Heart right ventricle (tissue), 16 donors: ENCODE results near the gene CDK12. TPM values are rescaled to one million over a fixed set of nuclear protein-coding genes. Genes with fewer than 3 reads are reported as not detected.

Experiments used
- ATAC-seq, 8 donors: fragments of 200-7000 bp; cut with Tn5 transposase; one replicate each; pipeline ENCODE4 v1.9.1; 2020; ENCODE audit warnings: mild to moderate bottlenecking in 8 of 8, moderate library complexity in 8 of 8, moderate number of reproducible peaks in 1 of 8
- DNase-seq, 2 donors: peaks; one replicate each; pipeline ENCODE4 v3.0.0-alpha.2; 2020
- H3K27ac ChIP-seq, 10 donors: fragments of 200-600 bp; sonication (generic) in 2 of 10; one replicate each; pipeline versions ENCODE4 v1.5.0 to v1.8.0; 2020 to 2022; ENCODE audit warnings: mild to moderate bottlenecking in 3 of 10
- H3K27me3 ChIP-seq, 7 donors: fragments of 200-600 bp; one replicate each; pipeline ENCODE4 v1.8.0; 2021 to 2022; ENCODE audit warnings: mild to moderate bottlenecking in 2 of 7
- H3K36me3 ChIP-seq, 9 donors: fragments of 200-600 bp; sonication (generic) in 1 of 9; one replicate each; pipeline versions ENCODE4 v1.5.0 to v1.8.0; 2020 to 2022; ENCODE audit warnings: mild to moderate bottlenecking in 2 of 9
- H3K4me1 ChIP-seq, 9 donors: fragments of 200-600 bp; sonication (generic) in 1 of 9; one replicate each; pipeline versions ENCODE4 v1.5.0 to v1.8.0; 2020 to 2022; ENCODE audit warnings: mild to moderate bottlenecking in 4 of 9
- H3K4me3 ChIP-seq, 10 donors: fragments of 200-600 bp; sonication (generic) in 2 of 10; one replicate each; pipeline versions ENCODE4 v1.5.0 to v1.8.0; 2020 to 2022; ENCODE audit warnings: mild to moderate bottlenecking in 7 of 10, moderate library complexity in 2 of 10
- H3K9me3 ChIP-seq, 11 donors: fragments of 200-600 bp in 10 of 11; sonication (generic) in 2 of 11; one replicate each; pipeline versions ENCODE4 v1.5.0 to v1.8.0; 2013 to 2022; ENCODE audit warnings: mild to moderate bottlenecking in 2 of 11, control low read depth in 1 of 11, moderate library complexity in 1 of 11
- WGBS, 2 donors: extraction: QIAGEN DNeasy Blood & Tissue Kit; methylation state at CpG; one replicate each; pipeline ENCODE4 v1.1.7; 2013; ENCODE audit warnings: inconsistent platforms in 1 of 2; 5-methylcytosine and 5-hydroxymethylcytosine counted together
- intact Hi-C, 10 donors: fragments of 100-400 bp; cut with DNase I; formaldehyde crosslinking; loops; one replicate each; pipeline versions ENCODE4 v1.11.1 to v1.14.2; 2022
- polyA plus RNA-seq, 2 donors: library from polyadenylated mRNA; stranded (reverse); fragments of 200-250 nt; gene quantifications; one replicate each; pipeline ENCODE4 v1.2.3, GENCODE V29; 2013
- total RNA-seq, 10 donors: library from RNA; stranded (reverse); fragmentation: NEBNext Ultra II Directional in 3 of 10; extraction: Animal tissue kit (Norgen Biotek cat#: 25700) in 3 of 10; gene quantifications; one replicate each; pipeline versions ENCODE4 v1.2.1 to v1.2.4, GENCODE V29; 2021 to 2023
- TF ChIP-seq, protein P1 (sequence below), 9 donors: fragments of 200-600 bp; sonication (generic) in 2 of 9; IDR thresholded peaks; one replicate each; pipeline versions ENCODE4 v1.5.0 to v1.8.0; 2021 to 2022; ENCODE audit warnings: antibody characterized with exemption in 9 of 9, mild to moderate bottlenecking in 5 of 9, moderate library complexity in 1 of 9
- donor health status: Arrhythmogenic right ventricular cardiomyopathy.
- donor health status: ischemic (EF 13 %, LVEDD 7.1; RV severe dilation, severe dysfunction).
- donor health status: healthy with polysubstance abuse.
- donor health status: DM: no; HTN: yes; CAD: no.
- donor health status: DM: no; HTN: no; CAD: no.
- donor health status: ischemic (EF 25% LVEDD 6.9; RV normal size, moderate dysfunction).
- donor health status: ischemic (EF 25% LVEDD 5.7; RV mildly dilated, moderate dysfunction).
- donor health status: healthy.
- donor health status: DM: yes; HTN: yes; CAD: no.
- donor health status: Ischemic cardiomyopathy.
- donor health status: ischemic (EF 35%, LVEDD 5.7; RV mildly dilated, moderate dysfunction).
- donor health status: nonischemic (EF 11% LVEDD 7.7; RV severe dilation, severe dysfunction).
- donor health status: DM: yes; HTN: yes; CAD: no.
- donor health status: PGD.
- donor health status: ischemic (EF 29% LVEDD 5.4; RV normal size, mild dysfunction).
- donor health status: nonischemic (EF 23%, LVEDD 6.1; RV moderate dilation, normal function).

The CDK12 gene
- total and polyA plus RNA-seq, 12 donors: 5.0 to 29.3 (median 23.7) TPM

DNA sequence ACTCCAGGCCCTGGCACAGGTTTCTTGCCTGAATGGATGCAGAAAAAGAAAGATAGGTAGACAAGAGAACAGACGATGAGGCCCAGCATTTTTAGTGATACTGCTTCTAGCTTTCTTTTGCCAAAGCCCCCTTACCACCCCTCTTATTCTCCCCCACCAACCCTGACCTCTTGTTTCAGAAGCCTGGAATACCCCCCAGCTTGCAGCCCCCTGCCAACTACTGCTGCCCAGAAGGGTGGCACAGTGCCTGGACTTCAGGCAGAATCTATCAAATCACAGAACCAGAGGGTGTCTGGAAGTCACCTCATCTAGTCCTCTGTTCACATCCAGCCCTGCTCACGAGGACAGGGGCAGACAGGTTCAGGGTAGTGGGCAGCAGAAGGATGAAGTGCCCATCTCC is 110.8 kb downstream of the CDK12 start:
- 94 to 95% methylated on average over 2 of the region's 2 CpGs for WGBS, 2 donors
- intact Hi-C loops: no loop called here
- H3K27ac ChIP-seq: no peak overlapping the region
- H3K4me1 ChIP-seq: peaks cover 0 to 18% (median 12%) of the 10 kb centered on the region in 9 donors
- peaks cover 0 to 38% (median 0%) of the 10 kb centered on the region in 9 donors for H3K36me3 ChIP-seq
- TF ChIP-seq, protein P1, sequence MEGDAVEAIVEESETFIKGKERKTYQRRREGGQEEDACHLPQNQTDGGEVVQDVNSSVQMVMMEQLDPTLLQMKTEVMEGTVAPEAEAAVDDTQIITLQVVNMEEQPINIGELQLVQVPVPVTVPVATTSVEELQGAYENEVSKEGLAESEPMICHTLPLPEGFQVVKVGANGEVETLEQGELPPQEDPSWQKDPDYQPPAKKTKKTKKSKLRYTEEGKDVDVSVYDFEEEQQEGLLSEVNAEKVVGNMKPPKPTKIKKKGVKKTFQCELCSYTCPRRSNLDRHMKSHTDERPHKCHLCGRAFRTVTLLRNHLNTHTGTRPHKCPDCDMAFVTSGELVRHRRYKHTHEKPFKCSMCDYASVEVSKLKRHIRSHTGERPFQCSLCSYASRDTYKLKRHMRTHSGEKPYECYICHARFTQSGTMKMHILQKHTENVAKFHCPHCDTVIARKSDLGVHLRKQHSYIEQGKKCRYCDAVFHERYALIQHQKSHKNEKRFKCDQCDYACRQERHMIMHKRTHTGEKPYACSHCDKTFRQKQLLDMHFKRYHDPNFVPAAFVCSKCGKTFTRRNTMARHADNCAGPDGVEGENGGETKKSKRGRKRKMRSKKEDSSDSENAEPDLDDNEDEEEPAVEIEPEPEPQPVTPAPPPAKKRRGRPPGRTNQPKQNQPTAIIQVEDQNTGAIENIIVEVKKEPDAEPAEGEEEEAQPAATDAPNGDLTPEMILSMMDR (IDR thresholded peaks at IDR 0.05): no peak
- H3K4me3 ChIP-seq: no peak overlapping the region
- H3K9me3 ChIP-seq: peaks cover 0 to 9% (median 2%) of the 10 kb centered on the region in 11 donors
- H3K27me3 ChIP-seq: no peaks in the 10 kb centered on the region
- no peak for ATAC-seq
- DNase-seq: no peak

GRCh38 chr17:39573447-39574298 is 112.4 kb downstream of the CDK12 start:
- H3K27me3 ChIP-seq: no peaks in the 10 kb centered on the region
- 1 to 2% methylated on average over 63 to 66 of the region's 66 CpGs for WGBS, 2 donors
- peaks cover 0 to 23% (median 12%) of the 10 kb centered on the region in 9 donors for H3K4me1 ChIP-seq
- intact Hi-C loops: no loop called here
- peaks cover 0 to 23% (median 0%) of the 10 kb centered on the region in 9 donors for H3K36me3 ChIP-seq
- ATAC-seq: peak; percentile 93 to 97 (median 96)
- peak overlapping the region; percentile 29 to 81 (median 73) for H3K4me3 ChIP-seq
- TF ChIP-seq, protein P1 (IDR thresholded peaks at IDR 0.05): no peak
- DNase-seq: peak; percentile 71 to 79
- peaks cover 0 to 9% (median 2%) of the 10 kb centered on the region in 11 donors for H3K9me3 ChIP-seq
- H3K27ac ChIP-seq: peak overlapping the region; percentile 51 to 94 (median 86)

DNA sequence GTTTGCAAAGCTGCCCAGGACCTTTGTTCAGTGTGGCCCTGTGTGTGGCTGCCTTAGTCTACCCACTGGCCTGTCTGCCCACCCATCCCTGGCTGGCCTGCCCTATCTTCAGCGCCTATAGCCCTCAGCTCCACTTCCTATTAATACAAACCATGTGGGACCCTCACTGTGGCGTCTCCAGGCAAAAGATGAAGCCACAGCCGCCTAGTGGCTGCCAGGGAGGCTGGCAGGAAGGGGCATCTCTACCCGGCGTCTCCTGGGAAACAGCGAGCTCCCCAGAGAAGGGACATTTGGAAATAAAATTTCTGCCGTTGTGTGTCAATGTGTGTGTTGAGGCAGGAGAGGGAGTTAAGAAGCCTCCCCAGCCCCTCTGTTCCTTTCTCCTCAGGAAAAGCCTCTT is 114.9 kb downstream of the CDK12 start:
- TF ChIP-seq, protein P1 (IDR thresholded peaks at IDR 0.05): peak in 6 of 9 donors; percentile 19 to 40 (median 32)
- intact Hi-C loops: loop anchor here in 2 of 10 donors (5.0 kb wide), 1 partner anchor 41 kb away; no protein-coding TSS in a partner anchor
- no peaks in the 10 kb centered on the region for H3K27me3 ChIP-seq
- ATAC-seq: no peak
- no peak overlapping the region for H3K4me3 ChIP-seq
- no peak overlapping the region for H3K27ac ChIP-seq
- peaks cover 0 to 39% (median 13%) of the 10 kb centered on the region in 9 donors for H3K4me1 ChIP-seq
- peaks cover 0 to 6% (median 2%) of the 10 kb centered on the region in 11 donors for H3K9me3 ChIP-seq
- H3K36me3 ChIP-seq: peaks cover 0 to 5% (median 0%) of the 10 kb centered on the region in 9 donors
- WGBS, 2 donors: 20 to 40% methylated on average over 7 of the region's 7 CpGs
- DNase-seq: no peak

- 75 to 90% methylated on average over 2 of the region's 2 CpGs for WGBS, 2 donors
- DNase-seq (no peak), ATAC-seq (no peak)
- Histone ChIP-seq H3K36me3 (no peaks in the 10 kb centered on the region), H3K27me3 (no peaks in the 10 kb centered on the region), H3K4me1 (peaks cover 0 to 29% (median 9%) of the 10 kb centered on the region in 9 donors), H3K4me3 (no peak overlapping the region), H3K27ac (no peak overlapping the region), H3K9me3 (no peaks in the 10 kb centered on the region)
- TF ChIP-seq, protein P1 (IDR thresholded peaks at IDR 0.05): no peak
- intact Hi-C loops: loop anchor here in 2 of 10 donors (5.0 kb wide), 1 partner anchor 39 kb away; no protein-coding TSS in a partner anchor
Measured at GRCh38 chr17:39578272-39578671, 117.0 kb downstream of the CDK12 start.
